Pulmonary artery endothelial cell (primary cell): Measurements from ENCODE around the gene SLC2A8. TPM values are rescaled to one million over a fixed set of nuclear protein-coding genes. Genes with fewer than 3 reads are reported as not detected.

ENCODE experiments used
- DNase-seq: peaks from one replicate; pipeline ENCODE4 v3.0.0-alpha.2; 2011; ENCODE audit warnings: low read depth, low spot score
- total RNA-seq: library from RNA; depleted of rRNA; stranded (reverse); fragments of >200 nt; gene quantifications from 2 replicates; pipeline ENCODE4 v1.2.3, GENCODE V29; 2014

SLC2A8 gene
- 9.4 and 10.1 TPM in 2 replicates for total RNA-seq

- DNase-seq = peak; percentile 98
These were observed at the start of gene SLC2A8 for GRCh38 chr9:127396808-127397645. SLC2A8 (plus strand) TSS chr9:127397169; CDS start chr9:127397231, 62 bp downstream.

- DNase-seq = peak; percentile 24
These were observed 48.9 kb upstream of the SLC2A8 start for GRCh38 chr9:127347831-127348776.

GRCh38 chr9:127349483-127350113, 47.4 kb upstream of the SLC2A8 start:
- no peak for DNase-seq

DNA sequence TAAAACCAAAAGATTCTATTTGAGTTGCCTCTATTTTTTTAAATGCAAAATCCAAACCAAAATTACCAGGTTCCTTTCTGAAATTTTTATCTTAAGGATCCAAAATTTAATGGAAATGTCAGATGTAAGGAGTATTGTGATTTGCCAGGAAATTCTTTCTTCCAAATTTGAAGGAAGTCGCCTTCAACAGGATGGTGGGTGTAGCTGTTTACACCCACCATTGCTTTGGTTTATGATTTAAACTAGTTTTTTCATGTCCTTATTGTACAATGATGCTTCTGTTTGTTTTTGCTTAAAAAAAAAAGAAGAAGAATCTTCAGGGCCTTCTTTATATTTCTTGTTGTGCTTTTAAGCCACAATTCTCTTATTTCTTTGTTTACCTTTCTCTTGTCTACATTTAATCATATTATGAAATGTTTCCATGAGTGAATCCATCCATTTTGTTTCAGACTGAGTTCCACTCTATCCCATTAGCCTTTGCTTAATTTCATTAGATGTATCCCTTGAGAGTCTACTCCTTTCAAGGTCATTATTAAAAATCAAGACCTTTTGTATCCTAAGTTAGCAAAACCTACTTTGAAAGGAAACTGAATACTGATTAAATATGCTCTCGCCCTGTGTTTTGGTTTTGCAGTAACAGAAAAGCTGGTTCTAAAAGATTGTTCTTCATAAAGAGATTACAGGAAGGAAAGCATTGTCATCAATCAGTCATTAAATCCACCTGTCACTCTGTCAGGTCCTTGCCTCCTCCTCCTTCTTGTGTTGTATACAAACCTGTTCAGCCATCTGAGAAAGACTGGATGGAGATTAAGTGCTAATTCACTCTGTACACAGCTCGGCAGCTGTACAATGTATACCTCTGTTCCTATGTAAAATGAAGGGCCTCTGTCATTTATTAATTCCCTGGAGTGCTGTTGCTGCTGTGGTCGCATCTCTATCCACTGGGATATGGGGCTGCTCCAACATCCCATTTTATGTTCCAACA, 45.5 kb upstream of the SLC2A8 start:
- DNase-seq = no peak

DNA sequence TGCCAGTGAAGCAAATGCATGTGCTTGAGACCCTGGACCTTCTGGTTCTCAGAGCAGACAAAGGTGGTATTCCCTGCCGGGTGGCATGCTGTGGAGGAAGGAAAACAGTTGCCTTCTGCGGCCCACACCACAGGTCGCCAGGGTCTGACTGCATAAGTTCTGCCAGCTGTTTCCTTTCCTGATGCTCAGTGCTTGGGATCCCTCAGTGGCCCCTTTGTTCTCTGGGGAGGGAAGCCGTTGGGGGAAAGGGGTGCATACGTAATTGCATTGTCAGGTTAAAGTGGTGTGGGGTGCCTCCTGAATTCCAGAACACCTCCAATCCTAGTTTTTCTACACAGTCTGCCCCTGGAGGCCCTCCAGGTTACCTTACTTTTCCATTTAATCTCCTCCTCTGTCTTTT, 43.1 kb upstream of the SLC2A8 start:
- DNase-seq = no peak

DNA sequence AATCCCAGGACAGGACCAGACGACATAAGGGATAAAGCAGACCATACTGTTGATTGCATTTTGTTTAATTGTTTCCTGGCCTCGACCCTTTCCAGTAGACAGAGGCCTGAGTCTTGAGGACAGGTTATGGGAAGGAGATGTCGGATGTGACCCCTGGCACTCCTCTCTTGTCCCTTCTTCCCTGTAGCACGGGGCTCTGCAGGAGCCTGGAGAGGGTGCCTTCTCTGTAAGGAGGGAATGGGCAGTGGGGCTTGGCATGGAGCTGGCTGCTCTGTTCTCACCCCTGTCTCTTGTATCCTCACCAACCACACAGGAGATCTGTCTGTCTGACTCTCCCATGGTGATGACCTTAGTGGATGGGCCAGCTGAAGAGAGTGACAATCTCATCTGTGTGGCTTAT, 40.1 kb upstream of the SLC2A8 start:
- no peak for DNase-seq

GRCh38 chr9:127358023-127358535, 38.9 kb upstream of the SLC2A8 start:
- DNase-seq = no peak

DNA sequence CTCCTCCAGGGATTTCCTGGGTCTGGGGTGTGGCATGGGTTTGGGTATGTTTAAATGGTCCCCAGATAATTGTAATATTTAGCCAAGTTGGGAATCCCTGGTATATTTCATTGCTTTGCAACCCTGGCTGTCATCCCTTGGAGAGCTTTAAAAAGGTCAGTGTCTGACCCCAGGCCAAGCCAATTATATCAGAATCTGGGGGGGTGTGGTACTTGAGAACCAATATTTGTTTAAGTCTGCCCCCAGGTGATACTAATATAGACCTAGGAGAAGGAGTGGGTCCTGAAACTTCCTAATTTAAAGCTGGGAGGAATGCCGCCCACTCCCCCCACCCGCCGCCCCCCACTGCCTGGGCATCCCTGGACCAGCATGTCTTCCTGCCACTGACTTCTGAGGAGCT, 38.2 kb upstream of the SLC2A8 start:
- no peak for DNase-seq

GRCh38 chr9:127360250-127360649, 36.7 kb upstream of the SLC2A8 start:
- no peak for DNase-seq

- DNase-seq = no peak
These were observed 36.1 kb upstream of the SLC2A8 start for GRCh38 chr9:127360829-127361228.

- DNase-seq = no peak
These were observed 35.4 kb upstream of the SLC2A8 start for GRCh38 chr9:127361561-127361960.

DNA sequence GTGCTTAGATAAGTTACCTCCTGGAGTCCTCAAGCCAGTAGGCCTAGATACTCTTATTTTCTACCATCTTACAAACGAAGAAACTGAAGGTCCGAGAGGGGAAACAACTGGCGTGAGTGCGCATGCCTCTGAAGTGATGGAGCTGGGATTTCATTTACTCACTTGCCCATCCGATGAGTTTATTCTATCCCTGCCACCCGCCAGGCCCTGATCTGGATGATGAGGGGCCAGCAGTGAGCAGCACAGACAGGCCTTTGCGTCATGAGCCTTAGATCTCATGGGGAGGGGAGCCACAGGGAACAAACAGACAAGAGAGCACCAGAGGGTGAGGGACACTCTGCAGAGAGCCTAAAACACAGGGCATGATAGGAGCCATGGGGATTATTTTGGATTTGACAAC, 34.1 kb upstream of the SLC2A8 start:
- DNase-seq = no peak

GRCh38 chr9:127365461-127365860, 31.5 kb upstream of the SLC2A8 start:
- no peak for DNase-seq

DNA sequence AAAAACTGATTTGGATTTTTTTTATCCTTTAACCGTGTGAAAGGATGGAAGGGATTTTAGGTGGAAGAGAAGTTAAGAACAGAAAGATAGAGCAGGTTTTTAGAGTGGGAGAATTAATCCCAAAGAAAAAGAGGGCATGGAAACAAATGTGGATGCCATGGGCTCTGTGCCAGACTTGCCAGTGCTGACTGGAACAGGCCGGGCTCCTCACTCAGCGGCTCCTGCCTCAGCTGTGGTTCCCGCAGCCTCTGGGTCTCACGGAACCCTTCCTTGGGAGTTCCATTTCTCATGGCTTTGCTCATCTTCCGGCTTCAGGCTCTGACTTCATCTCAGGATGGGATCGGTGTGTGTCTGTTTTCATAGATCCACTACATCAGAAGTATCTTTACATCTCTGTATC, 30.4 kb upstream of the SLC2A8 start:
- DNase-seq = no peak

GRCh38 chr9:127368852-127369402, 28.0 kb upstream of the SLC2A8 start:
- no peak for DNase-seq

DNA sequence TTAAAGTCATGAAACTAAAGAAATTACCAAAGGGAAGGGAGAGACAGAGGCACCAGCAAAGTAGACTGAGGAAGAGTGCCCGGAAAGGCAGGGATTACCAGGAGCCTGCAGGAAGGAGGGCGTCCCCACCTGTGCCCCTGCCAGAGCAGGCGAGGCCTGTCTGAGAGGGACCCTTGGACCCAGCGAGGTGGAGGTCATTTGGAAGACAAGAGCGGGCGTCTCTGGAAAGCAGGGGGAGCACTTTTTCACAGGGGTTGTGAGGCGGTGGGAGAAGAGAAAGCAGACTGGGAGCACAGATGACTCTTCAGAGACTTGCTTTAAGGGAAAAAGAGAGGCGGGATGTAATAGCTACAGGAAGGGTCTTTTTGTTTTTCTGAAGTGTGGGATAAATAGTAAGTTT, 27.5 kb upstream of the SLC2A8 start:
- DNase-seq = no peak

DNA sequence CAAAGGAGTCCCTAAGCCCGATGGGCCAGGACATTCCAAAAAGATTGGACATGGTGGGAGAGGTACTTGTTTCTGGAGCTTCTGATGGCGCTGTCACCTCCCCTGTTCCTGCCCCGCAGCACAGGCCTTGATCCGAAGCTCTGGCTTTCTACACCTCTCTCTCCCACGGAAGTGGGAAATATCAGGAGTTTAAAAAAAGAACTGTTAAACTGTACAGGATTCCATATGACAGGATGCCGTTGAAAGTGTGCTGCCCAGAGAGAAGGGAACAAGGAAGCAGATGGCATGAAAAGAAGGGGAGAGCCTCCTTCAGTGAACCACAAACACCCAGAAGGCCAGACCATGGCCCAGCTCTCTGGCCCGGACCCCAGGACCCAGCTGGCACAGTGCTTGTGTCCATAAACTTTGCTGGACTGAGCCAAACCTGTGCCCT, 26.8 kb upstream of the SLC2A8 start:
- DNase-seq = no peak

DNA sequence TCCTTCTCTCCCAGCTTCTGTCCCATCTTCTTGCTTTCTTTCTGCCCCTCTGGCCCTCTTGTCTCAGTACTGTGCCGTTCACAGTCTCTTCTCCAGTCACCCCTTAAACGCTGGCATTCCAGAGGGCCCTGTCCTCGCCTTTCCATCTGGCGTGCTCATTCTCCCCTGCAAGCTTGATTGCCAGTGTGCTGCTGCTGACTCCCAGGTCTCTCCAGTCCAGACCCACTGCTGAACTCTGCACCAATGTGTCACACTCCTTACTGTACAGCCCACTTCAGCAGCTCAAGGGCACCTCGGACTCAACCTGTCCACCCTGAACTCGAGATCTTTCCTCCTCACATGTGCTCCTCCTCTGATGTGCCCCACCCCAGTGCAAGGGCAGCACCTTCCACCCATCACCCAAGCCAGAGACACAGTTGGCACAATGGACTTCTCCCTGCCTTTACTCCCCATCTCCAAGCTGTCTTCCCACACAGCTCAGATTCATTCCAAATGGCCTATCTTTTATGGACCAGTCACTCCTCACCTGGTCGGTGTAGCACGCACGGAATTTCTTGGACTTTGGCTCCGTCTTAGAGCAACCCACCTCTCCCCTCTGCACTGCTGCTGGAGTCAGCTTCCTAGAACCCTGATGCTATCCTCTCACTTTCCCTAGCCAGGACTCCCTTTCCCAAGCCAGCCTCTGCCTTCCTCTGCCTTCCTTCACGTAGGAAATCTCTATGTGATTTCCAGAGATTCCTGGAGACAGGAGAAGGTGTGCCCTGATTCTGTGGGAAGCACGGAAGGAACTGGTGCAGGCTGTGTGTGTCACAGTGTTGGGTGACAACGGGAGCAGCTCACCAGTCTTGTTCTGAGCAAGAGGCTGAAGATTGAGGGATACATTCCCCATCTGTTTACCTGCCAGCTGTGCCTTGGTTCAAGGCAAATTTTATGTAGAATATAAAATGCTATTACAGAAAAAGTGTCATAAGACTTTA, 26.0 kb upstream of the SLC2A8 start:
- DNase-seq = no peak

- no peak for DNase-seq
These were observed 16.5 kb upstream of the SLC2A8 start for GRCh38 chr9:127380479-127380878.
